ENCODE results near the gene PACRG. TPM values are rescaled to one million over a fixed set of nuclear protein-coding genes. Genes with fewer than 3 reads are reported as not detected.

PACRG gene
- total and polyA plus RNA-seq, 2 of the 8 experiments (the other 6 are each of a cell fraction or from before 2014, with no cell fraction given), result 0.44 to 0.54 TPM

DNA sequence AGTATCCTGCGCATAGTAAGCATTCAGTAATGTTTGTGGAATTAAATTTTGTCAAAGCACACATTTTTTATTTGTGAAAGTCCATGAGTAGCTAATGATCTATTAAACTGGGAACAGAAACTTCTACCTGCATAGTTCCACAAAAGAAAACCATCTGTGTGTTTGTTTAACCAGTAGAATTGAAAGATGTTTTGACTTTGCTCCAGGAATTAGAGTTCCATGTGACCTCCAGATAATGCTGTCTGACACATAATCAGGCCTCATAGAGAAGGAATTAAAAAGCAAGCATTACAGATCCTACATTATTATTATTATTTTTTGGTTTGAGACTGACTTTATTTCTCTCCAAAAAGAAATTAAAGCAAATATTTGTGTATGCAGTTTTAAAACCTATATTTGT is 126.5 kb downstream of the PACRG start:
- H2BK15ac ChIP-seq (ENCODE audit: low read length), result no peak overlapping the region
- H3K27ac ChIP-seq (ENCODE audit: low read depth, low read length), result no peak overlapping the region
- H3K23ac ChIP-seq (ENCODE audit: insufficient read length), result no peak overlapping the region
- H3K4me1 ChIP-seq (replicated peaks in 1 of 4; ENCODE audit: control insufficient read depth in 3 of 4, insufficient read depth in 4 of 4, low read length in 3 of 4), result peaks cover 2 to 8% (median 6%) of the 10 kb centered on the region in 4 experiments; a peak in 6 of 7 replicates
- H4K8ac ChIP-seq (ENCODE audit: extremely low read depth, insufficient read depth, low read length), result no peak overlapping the region
- no peaks in the 10 kb centered on the region for H3K79me1 ChIP-seq (ENCODE audit: low read depth, low read length)
- H3K4me2 ChIP-seq (ENCODE audit: insufficient read depth in 1 of 2, low read depth in 2 of 2, low read length in 2 of 2), result no peak overlapping the region
- H4K91ac ChIP-seq (replicated peaks; ENCODE audit: insufficient read length, low read length), result no peak overlapping the region
- H2BK5ac ChIP-seq (ENCODE audit: low read depth, low read length), result no peak overlapping the region
- FAIRE-seq (no peak), DNase-seq (ENCODE audit: low read depth in 1 of 2, low spot score in 2 of 2) (no peak)
- H2AFZ ChIP-seq (ENCODE audit: low read length), result no peak overlapping the region
- no peaks in the 10 kb centered on the region; a peak in 1 of 4 replicates for H3K9me3 ChIP-seq (ENCODE audit: insufficient read depth in 2 of 2, low read depth in 1 of 2, low read length in 1 of 2)
- H3K14ac ChIP-seq (ENCODE audit: insufficient read length), result no peak overlapping the region
- no peak overlapping the region for H3K9ac ChIP-seq (replicated peaks in 1 of 4; ENCODE audit: extremely low read depth in 1 of 4, low read depth in 3 of 4, low read length in 3 of 4)
- H2AK5ac ChIP-seq (ENCODE audit: low read depth, low read length), result no peak overlapping the region
- no peaks in the 10 kb centered on the region for H3K27me3 ChIP-seq (replicated peaks in 1 of 4; ENCODE audit: control insufficient read depth in 3 of 4, extremely low read depth in 1 of 4, insufficient read depth in 3 of 4, low read length in 3 of 4)
- 100% methylated on average over 1 of the region's 1 CpG; no CpG with 5 or more reads in 1 of the 2 experiments for WGBS, 2 experiments (ENCODE audit: extremely low coverage in 1 of 2, insufficient coverage in 1 of 2, insufficient read length in 1 of 2, insufficient replicate concordance in 2 of 2, low coverage in 1 of 2, low lambda C conversion rate in 2 of 2, missing lambda C conversion rate in 1 of 2)
- no peak overlapping the region for H2BK20ac ChIP-seq (ENCODE audit: low read length)
- TF ChIP-seq BRCA1 (IDR thresholded peaks at IDR 0.05; ENCODE audit: low read depth, low read length), result no peak
- TF ChIP-seq CHD1 (IDR thresholded peaks at IDR 0.05; ENCODE audit: low read depth, low read length), result no peak
- no peak for TF ChIP-seq KDM4A (IDR thresholded peaks at IDR 0.05; ENCODE audit: low read depth, low read length, severe bottlenecking)
- TF ChIP-seq YY1 (IDR thresholded peaks at IDR 0.05; ENCODE audit: low read depth, low read length), result no peak
- TF ChIP-seq CBX8 (IDR thresholded peaks at IDR 0.05; ENCODE audit: borderline replicate concordance, low read depth, low read length), result no peak
- no peak for TF ChIP-seq SP1 (IDR thresholded peaks at IDR 0.05; ENCODE audit: low read depth, low read length)
- no peak for TF ChIP-seq HDAC6 (IDR thresholded peaks at IDR 0.05; ENCODE audit: low read depth, low read length)
- CTCF ChIA-PET (ENCODE audit: partially characterized antibody), result interaction anchor here (0.8 to 1.3 kb wide), 3 partner anchors 8 to 125 kb away, joined by 3 to 4 read pairs (median 3); no protein-coding TSS in a partner anchor
- no peak overlapping the region for H2BK12ac ChIP-seq (ENCODE audit: low read depth, low read length)
- H3K56ac ChIP-seq (replicated peaks; ENCODE audit: insufficient read length, low read depth, low read length), result no peak overlapping the region
- no peak overlapping the region for H3K4ac ChIP-seq (replicated peaks; ENCODE audit: insufficient read length, low read depth, low read length)
- H3K23me2 ChIP-seq (ENCODE audit: low read depth, low read length), result no peaks in the 10 kb centered on the region
- no peaks in the 10 kb centered on the region for H4K20me1 ChIP-seq (replicated peaks in 1 of 2; ENCODE audit: control insufficient read depth in 1 of 2, insufficient read depth in 2 of 2, low read length in 2 of 2)
- no peak overlapping the region for H2BK120ac ChIP-seq (replicated peaks; ENCODE audit: low read depth, low read length)
- POLR2A ChIA-PET (ENCODE audit: partially characterized antibody), result no interaction called here
- H3K36me3 ChIP-seq (ENCODE audit: control insufficient read depth in 2 of 4, insufficient read depth in 4 of 4, low read length in 3 of 4), result no peaks in the 10 kb centered on the region
- H3K18ac ChIP-seq (ENCODE audit: extremely low read depth, low read length), result no peak overlapping the region
- H4K5ac ChIP-seq (ENCODE audit: insufficient read length, low read depth, low read length), result no peak overlapping the region
- H3K79me2 ChIP-seq (ENCODE audit: control insufficient read depth in 1 of 2, insufficient read depth in 2 of 2, low read length in 2 of 2), result no peaks in the 10 kb centered on the region
- no peak overlapping the region for H3K4me3 ChIP-seq (ENCODE audit: extremely low read depth in 1 of 4, insufficient read depth in 2 of 4, low read depth in 3 of 4, low read length in 4 of 4)
